Hepatocyte (in vitro differentiated cells): ENCODE measurements around the gene PRDM10. TPM values are rescaled to one million over a fixed set of nuclear protein-coding genes. Genes with fewer than 3 reads are reported as not detected.

Experiments used
- DNase-seq: peaks from one replicate; pipeline ENCODE4 v3.0.0-alpha.2; 2016; ENCODE audit warnings: low spot score
- H2AFZ ChIP-seq: fragments of 200-600 bp; sonication (generic); 2 replicates; pipeline ENCODE4 v1.6.0; 2016; ENCODE audit warnings: antibody characterized with exemption, mild to moderate bottlenecking
- H3K27ac ChIP-seq: fragments of 200-600 bp; sonication (generic); 2 replicates; pipeline ENCODE4 v1.5.1; 2016; ENCODE audit warnings: mild to moderate bottlenecking
- H3K27me3 ChIP-seq: fragments of 200-600 bp; sonication (generic); 2 replicates; pipeline ENCODE4 v1.6.1; 2016
- H3K36me3 ChIP-seq: fragments of 200-600 bp; sonication (generic); replicated peaks from 2 replicates; pipeline ENCODE4 v1.5.1; 2016; ENCODE audit warnings: low read depth; ENCODE audit not compliant: insufficient read depth
- H3K4me1 ChIP-seq: fragments of 200-600 bp; sonication (generic); 2 replicates; pipeline ENCODE4 v1.5.1; 2016; ENCODE audit warnings: mild to moderate bottlenecking, moderate library complexity; ENCODE audit not compliant: insufficient read depth
- H3K4me2 ChIP-seq: fragments of 200-600 bp; sonication (generic); 2 replicates; pipeline ENCODE4 v1.6.0; 2016
- H3K4me3 ChIP-seq: fragments of 200-600 bp; sonication (generic); 2 replicates; pipeline ENCODE4 v1.5.1; 2016; ENCODE audit warnings: mild to moderate bottlenecking
- H3K79me2 ChIP-seq: fragments of 200-600 bp; sonication (generic); 2 replicates; pipeline ENCODE4 v1.6.0; 2017; ENCODE audit warnings: mild to moderate bottlenecking
- H3K9me2 ChIP-seq: fragments of 200-600 bp; sonication (generic); replicated peaks from 2 replicates; pipeline ENCODE4 v1.6.0; 2017; ENCODE audit warnings: mild to moderate bottlenecking; ENCODE audit not compliant: insufficient read depth
- H3K9me3 ChIP-seq: fragments of 200-600 bp; sonication (generic); 2 replicates; pipeline ENCODE4 v1.5.1; 2016; ENCODE audit warnings: low read depth, mild to moderate bottlenecking
- H4K20me1 ChIP-seq: fragments of 200-600 bp; sonication (generic); 2 replicates; pipeline ENCODE4 v1.6.0; 2016; ENCODE audit warnings: mild to moderate bottlenecking; ENCODE audit not compliant: insufficient read depth, poor library complexity, severe bottlenecking
- EZH2 ChIP-seq: fragments of 200-600 bp; sonication (generic); IDR thresholded peaks from 2 replicates; pipeline ENCODE4 v1.6.1; 2016; ENCODE audit warnings: antibody characterized with exemption, mild to moderate bottlenecking, borderline replicate concordance
- EZH2phosphoT487 ChIP-seq: fragments of 200-600 bp; sonication (generic); IDR thresholded peaks from one replicate; pipeline ENCODE4 v1.6.1; 2018; ENCODE audit warnings: antibody characterized with exemption, mild to moderate bottlenecking, low read depth, moderate library complexity; ENCODE audit not compliant: unreplicated experiment, severe bottlenecking
- WGBS: methylation state at CpG from one replicate; pipeline ENCODE4 v1.1.6; 2016; ENCODE audit warnings: low lambda C conversion rate; ENCODE audit errors: missing lambda C conversion rate; 5-methylcytosine and 5-hydroxymethylcytosine counted together
- polyA plus RNA-seq: library from polyadenylated mRNA; unstranded; fragments of >200 nt; fragmentation: Nextera tagmentation; extraction: Ambion mirVana; gene quantifications from 2 replicates; pipeline ENCODE4 v1.2.1, GENCODE V29; 2016
- total RNA-seq: library from RNA; depleted of rRNA; stranded (reverse); fragments of >200 nt; gene quantifications from 2 replicates; pipeline ENCODE4 v1.2.3, GENCODE V29; 2014
- TF ChIP-seq, protein P1 (sequence below): fragments of 200-600 bp; sonication (generic); IDR thresholded peaks from 2 replicates; pipeline ENCODE4 v1.5.1; 2016; ENCODE audit warnings: antibody characterized with exemption, mild to moderate bottlenecking; ENCODE audit not compliant: poor library complexity

PRDM10 gene
- total and polyA plus RNA-seq, 2 experiments from 2014 or later = 3.8 to 7.1 TPM

DNA sequence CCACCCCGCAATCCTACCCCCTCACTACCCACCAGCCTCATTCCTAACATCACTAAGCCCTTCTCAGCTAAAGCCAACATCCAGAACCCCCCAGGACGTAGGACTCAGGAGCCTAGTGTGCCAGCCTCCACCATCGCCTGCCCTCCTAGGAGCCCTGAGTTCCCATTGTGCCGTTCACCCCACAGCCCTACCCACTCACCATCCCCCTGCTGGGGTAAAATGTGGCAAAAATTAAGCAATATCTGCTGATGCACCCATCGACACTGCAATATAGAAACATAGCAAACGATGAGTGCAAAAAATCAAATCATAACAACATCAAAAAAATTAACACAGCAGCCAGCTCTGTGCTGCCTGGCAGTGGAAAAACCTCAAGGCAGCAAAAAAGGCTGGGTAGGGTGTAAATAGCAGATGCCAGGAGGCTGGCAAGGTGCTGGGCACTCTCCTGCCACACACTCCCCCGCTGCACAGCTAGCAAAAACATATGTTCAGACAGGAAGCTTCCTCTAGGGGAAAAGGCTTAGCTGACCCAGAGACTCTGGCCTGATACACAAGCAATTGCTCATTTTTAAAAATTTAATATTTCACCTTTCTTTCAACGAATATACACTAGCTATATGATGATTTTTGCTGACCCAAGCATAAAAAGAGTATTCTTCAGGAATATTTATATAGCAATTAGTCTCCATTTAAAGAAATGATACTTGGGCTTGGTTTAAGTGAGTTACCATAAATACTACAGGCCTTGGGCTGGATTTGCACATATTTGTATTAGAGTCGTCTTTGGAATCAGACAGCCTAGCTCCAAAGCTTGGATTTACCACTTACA is 33.8 kb downstream of the PRDM10 start:
- peaks cover 20% of the 10 kb centered on the region for H3K79me2 ChIP-seq
- no peak overlapping the region for H3K27ac ChIP-seq
- H3K9me2 ChIP-seq = no peaks in the 10 kb centered on the region
- H3K36me3 ChIP-seq = no peaks in the 10 kb centered on the region
- TF ChIP-seq EZH2phosphoT487 (no peak), EZH2 (no peak)
- TF ChIP-seq, protein P1, sequence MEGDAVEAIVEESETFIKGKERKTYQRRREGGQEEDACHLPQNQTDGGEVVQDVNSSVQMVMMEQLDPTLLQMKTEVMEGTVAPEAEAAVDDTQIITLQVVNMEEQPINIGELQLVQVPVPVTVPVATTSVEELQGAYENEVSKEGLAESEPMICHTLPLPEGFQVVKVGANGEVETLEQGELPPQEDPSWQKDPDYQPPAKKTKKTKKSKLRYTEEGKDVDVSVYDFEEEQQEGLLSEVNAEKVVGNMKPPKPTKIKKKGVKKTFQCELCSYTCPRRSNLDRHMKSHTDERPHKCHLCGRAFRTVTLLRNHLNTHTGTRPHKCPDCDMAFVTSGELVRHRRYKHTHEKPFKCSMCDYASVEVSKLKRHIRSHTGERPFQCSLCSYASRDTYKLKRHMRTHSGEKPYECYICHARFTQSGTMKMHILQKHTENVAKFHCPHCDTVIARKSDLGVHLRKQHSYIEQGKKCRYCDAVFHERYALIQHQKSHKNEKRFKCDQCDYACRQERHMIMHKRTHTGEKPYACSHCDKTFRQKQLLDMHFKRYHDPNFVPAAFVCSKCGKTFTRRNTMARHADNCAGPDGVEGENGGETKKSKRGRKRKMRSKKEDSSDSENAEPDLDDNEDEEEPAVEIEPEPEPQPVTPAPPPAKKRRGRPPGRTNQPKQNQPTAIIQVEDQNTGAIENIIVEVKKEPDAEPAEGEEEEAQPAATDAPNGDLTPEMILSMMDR = no peak
- WGBS = 90% methylated on average over 9 of the region's 9 CpGs
- no peaks in the 10 kb centered on the region for H4K20me1 ChIP-seq
- H3K9me3 ChIP-seq = no peaks in the 10 kb centered on the region
- H3K4me2 ChIP-seq = no peak overlapping the region
- no peak overlapping the region for H3K4me3 ChIP-seq
- H3K4me1 ChIP-seq = no peaks in the 10 kb centered on the region
- H2AFZ ChIP-seq = no peak overlapping the region
- no peak for DNase-seq
- H3K27me3 ChIP-seq = no peaks in the 10 kb centered on the region

DNA sequence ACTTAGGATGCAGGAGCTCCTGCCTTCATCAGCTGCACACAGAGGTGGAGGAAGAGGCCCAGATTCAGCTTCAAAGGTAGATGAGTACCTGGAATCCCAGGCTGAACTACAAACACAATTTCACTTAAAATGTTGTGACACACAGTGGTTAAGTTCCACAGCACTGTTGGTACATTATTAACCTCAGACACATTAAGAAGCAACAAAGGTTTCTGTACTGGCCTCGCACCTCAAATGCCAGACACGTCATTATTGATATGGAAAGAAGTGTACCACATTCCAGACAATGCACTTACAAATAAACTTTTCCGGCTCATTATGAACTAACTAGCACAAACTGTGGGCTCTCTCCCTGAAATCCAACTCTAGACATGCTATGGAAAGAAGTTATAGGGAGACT is 34.6 kb downstream of the PRDM10 start:
- Histone ChIP-seq H3K4me1 (no peaks in the 10 kb centered on the region), H3K79me2 (peaks cover 20% of the 10 kb centered on the region), H2AFZ (no peak overlapping the region), H4K20me1 (no peaks in the 10 kb centered on the region), H3K27ac (peak overlapping the region; percentile 21), H3K4me3 (no peak overlapping the region), H3K9me2 (no peaks in the 10 kb centered on the region), H3K4me2 (no peak overlapping the region), H3K27me3 (no peaks in the 10 kb centered on the region), H3K9me3 (no peaks in the 10 kb centered on the region), H3K36me3 (no peaks in the 10 kb centered on the region)
- WGBS = 76% methylated on average over 3 of the region's 3 CpGs
- TF ChIP-seq EZH2phosphoT487 (no peak), EZH2 (no peak)
- TF ChIP-seq, protein P1 = no peak
- no peak for DNase-seq

DNA sequence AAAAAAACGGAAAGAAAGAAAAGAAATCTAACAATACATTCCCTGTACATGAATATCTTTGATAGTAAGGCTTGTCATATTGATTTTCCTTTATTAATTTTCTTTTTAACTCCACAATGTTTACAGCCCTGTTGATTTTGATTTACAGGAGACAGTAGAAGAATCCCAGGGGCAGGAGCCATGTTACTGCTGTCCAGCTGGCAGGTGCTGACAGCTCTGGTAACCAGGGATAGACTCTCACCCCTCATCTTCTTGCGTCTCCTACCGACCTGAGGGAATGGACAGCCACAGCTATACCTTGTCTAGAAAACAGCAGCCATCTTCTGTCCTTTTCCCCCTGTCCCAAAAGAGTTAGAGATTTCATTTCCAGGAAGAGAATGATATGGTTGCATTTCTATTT is 37.4 kb downstream of the PRDM10 start:
- WGBS = 96% methylated on average over 3 of the region's 3 CpGs

More for the DNA sequence above, 37.4 kb downstream of the PRDM10 start:
- H3K79me2 ChIP-seq = peaks cover 17% of the 10 kb centered on the region
- no peaks in the 10 kb centered on the region for H3K36me3 ChIP-seq
- no peak overlapping the region for H3K27ac ChIP-seq
- no peaks in the 10 kb centered on the region for H3K9me2 ChIP-seq
- H3K4me3 ChIP-seq = no peak overlapping the region
- TF ChIP-seq, protein P1 = no peak
- TF ChIP-seq EZH2 = no peak
- TF ChIP-seq EZH2phosphoT487 = no peak
- no peaks in the 10 kb centered on the region for H3K9me3 ChIP-seq
- H3K27me3 ChIP-seq = no peaks in the 10 kb centered on the region
- H3K4me2 ChIP-seq = no peak overlapping the region
- no peaks in the 10 kb centered on the region for H3K4me1 ChIP-seq
- H2AFZ ChIP-seq = no peak overlapping the region
- DNase-seq = no peak
- no peaks in the 10 kb centered on the region for H4K20me1 ChIP-seq
